GM12873 (cell line): ENCODE measurements around the gene MRPL19.

Source experiments
- CTCF ChIP-seq: IDR thresholded peaks from 2 replicates; pipeline ENCODE4 v1.5.1; 2012; ENCODE audit warnings: low read depth, mild to moderate bottlenecking, moderate library complexity, low read length, control low read depth; ENCODE audit not compliant: insufficient read depth; ENCODE audit errors: missing control alignments

The MRPL19 gene

GRCh38 chr2:75619956-75620740, 26.4 kb upstream of the MRPL19 start:
- TF ChIP-seq CTCF, result no peak

- TF ChIP-seq CTCF, result no peak
These were observed 25.4 kb upstream of the MRPL19 start for GRCh38 chr2:75621228-75621627.

GRCh38 chr2:75622500-75622899, 24.1 kb upstream of the MRPL19 start:
- TF ChIP-seq CTCF, result no peak

GRCh38 chr2:75622929-75623328, 23.7 kb upstream of the MRPL19 start:
- TF ChIP-seq CTCF, result no peak

GRCh38 chr2:75627902-75628504, 18.6 kb upstream of the MRPL19 start:
- peak; percentile 98 for TF ChIP-seq CTCF

GRCh38 chr2:75632091-75632701, 14.4 kb upstream of the MRPL19 start:
- TF ChIP-seq CTCF, result no peak

- TF ChIP-seq CTCF, result no peak
These were observed 13.8 kb upstream of the MRPL19 start for GRCh38 chr2:75632813-75633212.
